Measurements from ENCODE around the gene VDAC2. TPM values are rescaled to one million over a fixed set of nuclear protein-coding genes. Genes with fewer than 3 reads are reported as not detected.

VDAC2 gene
- total and polyA plus RNA-seq, 4 donors = 103 to 183 (median 114) TPM

- Histone ChIP-seq H3K4me1 (ENCODE audit: control insufficient read depth in 1 of 2, insufficient read depth in 2 of 2, low read length in 2 of 2) (no peaks in the 10 kb centered on the region), H3K36me3 (ENCODE audit: control insufficient read depth in 1 of 2, insufficient read depth in 2 of 2, low read length in 1 of 2) (no peaks in the 10 kb centered on the region), H3K4me3 (ENCODE audit: low read length in 2 of 2) (no peak overlapping the region), H3K27me3 (ENCODE audit: control insufficient read depth in 1 of 2, insufficient read depth in 2 of 2, low read length in 1 of 2) (no peaks in the 10 kb centered on the region), H3K9me3 (ENCODE audit: control insufficient read depth, low read length) (no peaks in the 10 kb centered on the region), H3K27ac (ENCODE audit: low read depth in 1 of 2, low read length in 2 of 2) (no peak overlapping the region)
- intact Hi-C loops (cut with DNase I) = no loop called here
- WGBS, 2 donors = 84 to 90% methylated on average over 6 of the region's 6 CpGs
- ATAC-seq (ENCODE audit: low FRiP score) (no peak), DNase-seq (no peak)
Observed at GRCh38 chr10:75246506-75246905, 35.9 kb downstream of the VDAC2 start.

- H3K4me3 ChIP-seq (ENCODE audit: low read length in 2 of 2) = no peak overlapping the region
- WGBS, 2 donors = 30 to 31% methylated on average over 5 of the region's 5 CpGs
- H3K4me1 ChIP-seq (ENCODE audit: control insufficient read depth in 1 of 2, insufficient read depth in 2 of 2, low read length in 2 of 2) = no peaks in the 10 kb centered on the region
- DNase-seq (no peak), ATAC-seq (ENCODE audit: low FRiP score) (no peak)
- no peaks in the 10 kb centered on the region for H3K36me3 ChIP-seq (ENCODE audit: control insufficient read depth in 1 of 2, insufficient read depth in 2 of 2, low read length in 1 of 2)
- no peak overlapping the region for H3K27ac ChIP-seq (ENCODE audit: low read depth in 1 of 2, low read length in 2 of 2)
- intact Hi-C loops (cut with DNase I) = no loop called here
- no peaks in the 10 kb centered on the region for H3K9me3 ChIP-seq (ENCODE audit: control insufficient read depth, low read length)
- no peaks in the 10 kb centered on the region for H3K27me3 ChIP-seq (ENCODE audit: control insufficient read depth in 1 of 2, insufficient read depth in 2 of 2, low read length in 1 of 2)
Observed at GRCh38 chr10:75247797-75248196, 37.2 kb downstream of the VDAC2 start.

- intact Hi-C loops (cut with DNase I) = no loop called here
- H3K27me3 ChIP-seq (ENCODE audit: control insufficient read depth in 1 of 2, insufficient read depth in 2 of 2, low read length in 1 of 2) = no peaks in the 10 kb centered on the region
- ATAC-seq (ENCODE audit: low FRiP score) (no peak), DNase-seq (peak in 1 of 2 donors; percentile 27)
- H3K4me1 ChIP-seq (ENCODE audit: control insufficient read depth in 1 of 2, insufficient read depth in 2 of 2, low read length in 2 of 2) = no peaks in the 10 kb centered on the region
- H3K36me3 ChIP-seq (ENCODE audit: control insufficient read depth in 1 of 2, insufficient read depth in 2 of 2, low read length in 1 of 2) = no peaks in the 10 kb centered on the region
- peaks cover 3% of the 10 kb centered on the region for H3K9me3 ChIP-seq (ENCODE audit: control insufficient read depth, low read length)
- 95 to 96% methylated on average over 3 of the region's 3 CpGs for WGBS, 2 donors
- no peak overlapping the region for H3K27ac ChIP-seq (ENCODE audit: low read depth in 1 of 2, low read length in 2 of 2)
- no peak overlapping the region for H3K4me3 ChIP-seq (ENCODE audit: low read length in 2 of 2)
Observed at GRCh38 chr10:75250934-75251333, 40.3 kb downstream of the VDAC2 start.

- WGBS, 2 donors = 98 to 100% methylated on average over 1 of the region's 1 CpG
- ATAC-seq (ENCODE audit: low FRiP score) (no peak), DNase-seq (peak in 1 of 2 donors; percentile 6)
- no peaks in the 10 kb centered on the region for H3K27me3 ChIP-seq (ENCODE audit: control insufficient read depth in 1 of 2, insufficient read depth in 2 of 2, low read length in 1 of 2)
- H3K27ac ChIP-seq (ENCODE audit: low read depth in 1 of 2, low read length in 2 of 2) = no peak overlapping the region
- peaks cover 3% of the 10 kb centered on the region for H3K9me3 ChIP-seq (ENCODE audit: control insufficient read depth, low read length)
- H3K36me3 ChIP-seq (ENCODE audit: control insufficient read depth in 1 of 2, insufficient read depth in 2 of 2, low read length in 1 of 2) = no peaks in the 10 kb centered on the region
- no peaks in the 10 kb centered on the region for H3K4me1 ChIP-seq (ENCODE audit: control insufficient read depth in 1 of 2, insufficient read depth in 2 of 2, low read length in 2 of 2)
- H3K4me3 ChIP-seq (ENCODE audit: low read length in 2 of 2) = no peak overlapping the region
- intact Hi-C loops (cut with DNase I) = no loop called here
Observed at GRCh38 chr10:75253281-75254220, 43.0 kb downstream of the VDAC2 start.

- 98 to 99% methylated on average over 2 of the region's 2 CpGs for WGBS, 2 donors
- no peak for ATAC-seq (ENCODE audit: low FRiP score)
- Histone ChIP-seq H3K27me3 (ENCODE audit: control insufficient read depth in 1 of 2, insufficient read depth in 2 of 2, low read length in 1 of 2) (no peaks in the 10 kb centered on the region), H3K36me3 (ENCODE audit: control insufficient read depth in 1 of 2, insufficient read depth in 2 of 2, low read length in 1 of 2) (no peaks in the 10 kb centered on the region), H3K27ac (ENCODE audit: low read depth in 1 of 2, low read length in 2 of 2) (no peak overlapping the region), H3K9me3 (ENCODE audit: control insufficient read depth, low read length) (peaks cover 3% of the 10 kb centered on the region), H3K4me1 (ENCODE audit: control insufficient read depth in 1 of 2, insufficient read depth in 2 of 2, low read length in 2 of 2) (no peaks in the 10 kb centered on the region), H3K4me3 (ENCODE audit: low read length in 2 of 2) (no peak overlapping the region)
- DNase-seq = peak in 1 of 2 donors; percentile 3
- intact Hi-C loops (cut with DNase I) = no loop called here
Observed at GRCh38 chr10:75254739-75255138, 44.1 kb downstream of the VDAC2 start.

- H3K4me1 ChIP-seq (ENCODE audit: control insufficient read depth in 1 of 2, insufficient read depth in 2 of 2, low read length in 2 of 2) = no peaks in the 10 kb centered on the region
- no peak for ATAC-seq (ENCODE audit: low FRiP score)
- H3K4me3 ChIP-seq (ENCODE audit: low read length in 2 of 2) = no peak overlapping the region
- no peaks in the 10 kb centered on the region for H3K36me3 ChIP-seq (ENCODE audit: control insufficient read depth in 1 of 2, insufficient read depth in 2 of 2, low read length in 1 of 2)
- intact Hi-C loops (cut with DNase I) = no loop called here
- 65 to 80% methylated on average over 3 of the region's 3 CpGs for WGBS, 2 donors
- no peaks in the 10 kb centered on the region for H3K27me3 ChIP-seq (ENCODE audit: control insufficient read depth in 1 of 2, insufficient read depth in 2 of 2, low read length in 1 of 2)
- H3K9me3 ChIP-seq (ENCODE audit: control insufficient read depth, low read length) = peaks cover 2% of the 10 kb centered on the region
- DNase-seq = peak in 1 of 2 donors; percentile 3
- no peak overlapping the region for H3K27ac ChIP-seq (ENCODE audit: low read depth in 1 of 2, low read length in 2 of 2)
Observed at GRCh38 chr10:75260990-75261389, 50.4 kb downstream of the VDAC2 start.

GRCh38 chr10:75261813-75262705 lies 51.5 kb downstream of the VDAC2 start:
- Histone ChIP-seq H3K4me3 (ENCODE audit: low read length in 2 of 2) (no peak overlapping the region), H3K27me3 (ENCODE audit: control insufficient read depth in 1 of 2, insufficient read depth in 2 of 2, low read length in 1 of 2) (no peaks in the 10 kb centered on the region), H3K9me3 (ENCODE audit: control insufficient read depth, low read length) (peaks cover 2% of the 10 kb centered on the region), H3K36me3 (ENCODE audit: control insufficient read depth in 1 of 2, insufficient read depth in 2 of 2, low read length in 1 of 2) (no peaks in the 10 kb centered on the region), H3K4me1 (ENCODE audit: control insufficient read depth in 1 of 2, insufficient read depth in 2 of 2, low read length in 2 of 2) (no peaks in the 10 kb centered on the region), H3K27ac (ENCODE audit: low read depth in 1 of 2, low read length in 2 of 2) (no peak overlapping the region)
- 73 to 77% methylated on average over 25 of the region's 25 CpGs for WGBS, 2 donors
- intact Hi-C loops (cut with DNase I) = no loop called here
- DNase-seq = peak in 1 of 2 donors; percentile 66
- no peak for ATAC-seq (ENCODE audit: low FRiP score)

- no peaks in the 10 kb centered on the region for H3K27me3 ChIP-seq (ENCODE audit: control insufficient read depth in 1 of 2, insufficient read depth in 2 of 2, low read length in 1 of 2)
- intact Hi-C loops (cut with DNase I) = no loop called here
- ATAC-seq (ENCODE audit: low FRiP score) = peak; percentile 11
- no peaks in the 10 kb centered on the region for H3K4me1 ChIP-seq (ENCODE audit: control insufficient read depth in 1 of 2, insufficient read depth in 2 of 2, low read length in 2 of 2)
- H3K27ac ChIP-seq (ENCODE audit: low read depth in 1 of 2, low read length in 2 of 2) = no peak overlapping the region
- whole genome bisulfite sequencing, 2 donors = 100% methylated on average over 1 of the region's 1 CpG
- DNase-seq = peak in 1 of 2 donors; percentile 67
- no peak overlapping the region for H3K4me3 ChIP-seq (ENCODE audit: low read length in 2 of 2)
- H3K36me3 ChIP-seq (ENCODE audit: control insufficient read depth in 1 of 2, insufficient read depth in 2 of 2, low read length in 1 of 2) = no peaks in the 10 kb centered on the region
- H3K9me3 ChIP-seq (ENCODE audit: control insufficient read depth, low read length) = peaks cover 2% of the 10 kb centered on the region
Observed at GRCh38 chr10:75263806-75264205, 53.2 kb downstream of the VDAC2 start.

Data from aorta (tissue), 5 donors.